Spleen (tissue), 11 donors: Measurements from ENCODE around the gene ZNF438. TPM values are rescaled to one million over a fixed set of nuclear protein-coding genes. Genes with fewer than 3 reads are reported as not detected.
A peak's percentile ranks its signal among the peaks of the same experiment; 100 is the strongest.

Experiments used
- DNase-seq: peaks from one replicate; pipeline ENCODE4 v3.0.0-alpha.2; 2020
- H3K27ac ChIP-seq, 8 donors: fragments of 200-600 bp; sonication (generic) in 7 of 8; 1 replicate in 4 of 8; 2 replicates in 4 of 8; pipeline versions ENCODE4 v1.5.0 to v1.8.0; 2016 to 2021; ENCODE audit warnings: inconsistent platforms in 4 of 8, mild to moderate bottlenecking in 4 of 8, moderate library complexity in 1 of 8
- H3K27me3 ChIP-seq, 7 donors: fragments of 200-600 bp; sonication (generic) in 6 of 7; replicated peaks in 1 of 7; 1 replicate in 4 of 7; 2 replicates in 3 of 7; pipeline versions ENCODE4 v1.5.0 to v1.8.0; 2016 to 2021; ENCODE audit warnings: inconsistent platforms in 3 of 7, mild to moderate bottlenecking in 1 of 7
- H3K36me3 ChIP-seq, 6 donors: fragments of 200-600 bp; sonication (generic) in 5 of 6; 1 replicate in 4 of 6; 2 replicates in 2 of 6; pipeline versions ENCODE4 v1.5.0 to v1.8.0; 2016 to 2021; ENCODE audit warnings: inconsistent platforms in 2 of 6
- H3K4me1 ChIP-seq, 6 donors: fragments of 200-600 bp; sonication (generic) in 5 of 6; 1 replicate in 3 of 6; 2 replicates in 3 of 6; pipeline versions ENCODE4 v1.5.0 to v1.8.0; 2016 to 2021; ENCODE audit warnings: inconsistent platforms in 3 of 6
- H3K4me3 ChIP-seq, 8 donors: fragments of 200-600 bp; sonication (generic) in 7 of 8; 1 replicate in 4 of 8; 2 replicates in 4 of 8; pipeline versions ENCODE4 v1.5.0 to v1.8.0; 2016 to 2021; ENCODE audit warnings: inconsistent platforms in 4 of 8, mild to moderate bottlenecking in 4 of 8, moderate library complexity in 2 of 8
- H3K9me3 ChIP-seq, 8 donors: fragments of 200-600 bp; sonication (generic) in 7 of 8; 1 replicate in 4 of 8; 2 replicates in 4 of 8; pipeline versions ENCODE4 v1.5.0 to v1.8.0; 2016 to 2021; ENCODE audit warnings: inconsistent platforms in 4 of 8
- CTCF ChIP-seq, 11 experiments: fragments of 200-600 bp in 7 of 11; fragments of 450-650 bp in 4 of 11; sonication (generic) in 4 of 11; IDR thresholded peaks in 8 of 11; conservative IDR thresholded peaks in 3 of 11; 1 replicate in 7 of 11; 2 replicates in 4 of 11; pipeline versions ENCODE4 v1.4.0 to v1.8.0; 2016 to 2021; ENCODE audit warnings: antibody characterized with exemption in 11 of 11, inconsistent platforms in 4 of 11, mild to moderate bottlenecking in 1 of 11
- POLR2A ChIP-seq, 3 donors: fragments of 450-650 bp; IDR thresholded peaks; one replicate each; pipeline ENCODE4 v1.5.1; 2017; ENCODE audit warnings: antibody characterized with exemption in 3 of 3, mild to moderate bottlenecking in 1 of 3
- POLR2AphosphoS5 ChIP-seq, 3 donors: sonication (generic); formaldehyde crosslinking; IDR thresholded peaks; one replicate each; pipeline ENCODE4 v1.5.1; 2017; ENCODE audit warnings: antibody characterized with exemption in 3 of 3
- WGBS, 5 donors: extraction: QIAGEN DNeasy Blood & Tissue Kit in 3 of 5; methylation state at CpG; one replicate each; pipeline versions ENCODE4 v1.1.5 to v1.1.7; 2013 to 2018; 5-methylcytosine and 5-hydroxymethylcytosine counted together
- intact Hi-C: fragments of 100-400 bp; cut with DNase I; formaldehyde crosslinking; loops from one replicate; pipeline ENCODE4 v1.15.0; 2023; ENCODE audit warnings: low total_unique reads
- polyA plus RNA-seq, 3 donors: library from polyadenylated mRNA; stranded (reverse); fragments of 200-250 nt; gene quantifications; one replicate each; pipeline ENCODE4 v1.2.1, GENCODE V29; 2013
- total RNA-seq, 7 donors: library from RNA; depleted of rRNA in 3 of 7; stranded (reverse); fragments of >200 nt in 3 of 7; fragmentation: NEBNext Ultra II Directional in 4 of 7; extraction: Animal tissue kit (Norgen Biotek cat#: 25700) in 4 of 7; gene quantifications; one replicate each; pipeline versions ENCODE4 v1.1.0 to v1.2.1, GENCODE V29; 2016 to 2021
- donor health status: healthy with polysubstance abuse.
- donor health status: DM: no; HTN: no; CAD: no; lungs with moderate emphysema.
- donor health status: DM: no; HTN: no; CAD: no.
- donor health status: Bipolar disorder and iron deficiency.
- donor health status: healthy.
- donor health status: DM: no; HTN: no; CAD: no.
- donor health status: DM: yes; HTN: yes; CAD: no.

ZNF438 gene
- total and polyA plus RNA-seq, 10 donors: 4.4 to 23.1 (median 13.9) TPM

- TF ChIP-seq CTCF (IDR thresholded peaks at IDR 0.05 in 8 of 11, conservative IDR thresholded peaks at IDR 0.05 in 3 of 11): no peak
- no peak for TF ChIP-seq POLR2A (IDR thresholded peaks at IDR 0.05)
- no peak for TF ChIP-seq POLR2AphosphoS5 (IDR thresholded peaks at IDR 0.05)
- 86 to 91% (median 89%) methylated on average over 5 of the region's 5 CpGs for WGBS, 5 donors
- intact Hi-C loops: no loop called here
- Histone ChIP-seq H3K27me3 (no peaks in the 10 kb centered on the region), H3K4me1 (peaks cover 0 to 22% (median 1%) of the 10 kb centered on the region in 6 donors), H3K36me3 (no peaks in the 10 kb centered on the region), H3K4me3 (no peak overlapping the region), H3K9me3 (no peaks in the 10 kb centered on the region), H3K27ac (no peak overlapping the region)
- no peak for DNase-seq
Observed at GRCh38 chr10:31020209-31020608, 11.5 kb downstream of the ZNF438 start.

GRCh38 chr10:31018962-31019361 lies 12.7 kb downstream of the ZNF438 start:
- intact Hi-C loops: no loop called here
- WGBS, 5 donors: 72 to 82% (median 78%) methylated on average over 2 of the region's 2 CpGs
- H3K4me1 ChIP-seq: peaks cover 0 to 22% (median 1%) of the 10 kb centered on the region in 6 donors
- H3K36me3 ChIP-seq: no peaks in the 10 kb centered on the region
- no peak overlapping the region for H3K4me3 ChIP-seq
- peak overlapping the region in 1 of 8 donors; percentile 5 for H3K27ac ChIP-seq
- no peaks in the 10 kb centered on the region for H3K9me3 ChIP-seq
- no peaks in the 10 kb centered on the region for H3K27me3 ChIP-seq
- no peak for DNase-seq
- TF ChIP-seq POLR2A (IDR thresholded peaks at IDR 0.05): no peak
- TF ChIP-seq POLR2AphosphoS5 (IDR thresholded peaks at IDR 0.05): no peak
- TF ChIP-seq CTCF (IDR thresholded peaks at IDR 0.05 in 8 of 11, conservative IDR thresholded peaks at IDR 0.05 in 3 of 11): no peak

- 85 to 95% (median 91%) methylated on average over 3 of the region's 3 CpGs for WGBS, 5 donors
- TF ChIP-seq CTCF (IDR thresholded peaks at IDR 0.05 in 8 of 11, conservative IDR thresholded peaks at IDR 0.05 in 3 of 11): no peak
- no peak for TF ChIP-seq POLR2A (IDR thresholded peaks at IDR 0.05)
- H3K4me1 ChIP-seq: peaks cover 0 to 22% (median 1%) of the 10 kb centered on the region in 6 donors
- H3K27ac ChIP-seq: peak overlapping the region in 1 of 8 donors; percentile 5
- no peaks in the 10 kb centered on the region for H3K27me3 ChIP-seq
- no peaks in the 10 kb centered on the region for H3K36me3 ChIP-seq
- no peaks in the 10 kb centered on the region for H3K9me3 ChIP-seq
- no peak for DNase-seq
- intact Hi-C loops: no loop called here
- H3K4me3 ChIP-seq: no peak overlapping the region
Observed at GRCh38 chr10:31018356-31018750, 13.3 kb downstream of the ZNF438 start.

GRCh38 chr10:31017534-31018355 lies 13.9 kb downstream of the ZNF438 start:
- Histone ChIP-seq H3K27me3 (no peaks in the 10 kb centered on the region), H3K36me3 (no peaks in the 10 kb centered on the region), H3K27ac (no peak overlapping the region), H3K4me1 (peaks cover 0 to 22% (median 1%) of the 10 kb centered on the region in 6 donors), H3K4me3 (no peak overlapping the region), H3K9me3 (no peaks in the 10 kb centered on the region)
- 91 to 98% (median 94%) methylated on average over 4 of the region's 4 CpGs for WGBS, 5 donors
- intact Hi-C loops: no loop called here
- TF ChIP-seq POLR2AphosphoS5 (IDR thresholded peaks at IDR 0.05) (no peak), POLR2A (IDR thresholded peaks at IDR 0.05) (no peak), CTCF (IDR thresholded peaks at IDR 0.05 in 8 of 11, conservative IDR thresholded peaks at IDR 0.05 in 3 of 11) (no peak)
- DNase-seq: no peak
